Stimulated activated CD8-positive, alpha-beta memory T cell treated with anti-CD3 and anti-CD28 coated beads, Interleukin-7, amount 100 ng/mL, for 48 hours (primary cell): Measurements from ENCODE around the gene CSTA.

Experiments
- DNase-seq, 2 donors: peaks; one replicate each; pipeline ENCODE4 v3.0.0-alpha.2; 2020; ENCODE audit warnings: low read depth in 1 of 2; ENCODE audit errors: extremely low read depth in 1 of 2

The CSTA gene

GRCh38 chr3:122318620-122319019, 6.4 kb upstream of the CSTA start:
- no peak for DNase-seq

- no peak for DNase-seq
Observed at GRCh38 chr3:122322095-122323075, 2.7 kb upstream of the CSTA start.

DNA sequence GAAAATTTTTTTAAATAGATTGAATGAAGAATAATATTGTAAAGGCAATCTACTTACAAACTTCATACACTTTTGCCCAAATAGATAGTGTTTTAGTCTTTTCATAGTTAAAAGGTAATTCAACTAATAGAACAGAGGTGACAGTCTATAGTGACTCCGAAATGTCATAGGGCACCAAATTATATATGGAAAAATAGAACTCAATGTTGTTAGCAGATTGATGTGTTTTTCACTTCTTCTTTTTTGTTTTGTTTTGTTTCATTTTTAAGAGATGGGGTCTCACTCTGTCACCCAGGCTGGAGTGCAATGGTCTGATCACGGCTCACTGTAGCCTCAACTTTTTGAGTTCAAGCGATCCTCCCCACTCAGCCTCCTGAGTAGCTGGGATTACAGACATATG, 721 bp downstream of the CSTA start:
- no peak for DNase-seq

DNA sequence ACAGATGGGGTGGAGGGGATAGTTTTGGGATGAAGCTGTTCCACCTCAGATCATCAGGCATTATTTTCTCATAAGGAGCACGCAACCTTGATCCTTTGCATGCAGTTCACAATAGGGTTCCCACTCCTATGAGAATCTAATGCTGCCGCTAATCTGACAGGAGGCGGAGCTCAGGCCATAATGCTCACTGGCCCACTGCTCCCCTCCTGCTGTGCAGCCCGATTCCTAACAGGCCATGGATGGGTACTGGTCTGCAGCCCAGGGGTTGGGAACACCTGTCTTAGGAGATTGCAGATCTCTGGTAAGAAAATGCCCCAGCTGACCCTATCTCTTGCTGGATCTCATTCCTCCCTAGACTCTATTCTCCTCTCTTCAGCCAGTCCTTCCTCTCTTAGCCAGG, 6.8 kb downstream of the CSTA start:
- DNase-seq = no peak

DNA sequence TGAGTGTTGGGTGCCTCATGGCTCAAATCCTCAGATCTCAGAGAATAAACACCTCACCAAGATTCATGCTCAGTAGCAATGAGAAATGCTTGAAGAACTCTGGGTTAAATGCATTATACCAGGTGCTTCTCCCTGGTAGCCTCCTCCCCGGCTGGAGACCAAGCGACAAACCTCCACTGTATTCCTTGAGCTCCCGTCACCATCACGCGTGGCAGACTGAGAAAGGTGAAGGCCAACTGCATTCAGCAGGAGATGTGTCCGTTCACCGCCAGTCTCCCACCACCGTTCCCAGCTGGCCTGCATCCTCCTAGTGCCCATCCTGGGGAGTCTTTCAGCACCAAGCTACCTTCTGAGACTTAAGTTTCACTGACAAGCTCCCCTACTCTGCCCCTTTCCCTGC, 7.5 kb downstream of the CSTA start:
- no peak for DNase-seq

- no peak for DNase-seq
Observed at GRCh38 chr3:122342803-122343202, 17.8 kb downstream of the CSTA start.

GRCh38 chr3:122343654-122344053, 18.6 kb downstream of the CSTA start:
- DNase-seq = no peak

GRCh38 chr3:122349171-122349570, 24.1 kb downstream of the CSTA start:
- no peak for DNase-seq

DNA sequence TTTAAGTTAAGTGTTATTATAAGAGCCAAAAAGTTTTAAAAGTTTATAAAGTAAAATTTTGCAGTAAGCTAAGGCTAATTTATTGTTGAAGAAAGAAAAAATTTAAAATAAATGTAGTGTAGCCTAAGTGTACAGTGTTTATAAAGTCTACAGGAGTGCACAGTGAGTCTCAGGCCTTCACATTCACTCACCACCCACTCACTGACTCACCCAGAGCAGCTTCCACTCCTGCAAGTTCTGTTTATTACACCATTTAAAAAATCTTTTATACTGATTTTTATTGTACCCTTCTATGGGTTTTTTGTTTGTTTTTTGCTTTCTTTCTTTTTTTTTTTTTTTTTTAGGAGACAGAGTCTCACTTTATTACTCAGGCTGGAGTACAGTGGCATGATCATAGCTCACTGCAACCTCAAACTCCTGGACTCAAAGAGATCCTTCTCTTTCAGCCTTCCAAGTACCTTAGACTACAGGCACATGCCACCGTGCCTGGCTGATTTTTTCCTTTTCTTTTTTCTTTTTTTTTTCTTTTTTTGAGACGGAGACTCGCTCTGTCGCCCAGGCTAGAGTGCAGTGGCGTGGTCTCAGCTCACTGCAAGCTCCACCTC, 25.9 kb downstream of the CSTA start:
- no peak for DNase-seq

DNA sequence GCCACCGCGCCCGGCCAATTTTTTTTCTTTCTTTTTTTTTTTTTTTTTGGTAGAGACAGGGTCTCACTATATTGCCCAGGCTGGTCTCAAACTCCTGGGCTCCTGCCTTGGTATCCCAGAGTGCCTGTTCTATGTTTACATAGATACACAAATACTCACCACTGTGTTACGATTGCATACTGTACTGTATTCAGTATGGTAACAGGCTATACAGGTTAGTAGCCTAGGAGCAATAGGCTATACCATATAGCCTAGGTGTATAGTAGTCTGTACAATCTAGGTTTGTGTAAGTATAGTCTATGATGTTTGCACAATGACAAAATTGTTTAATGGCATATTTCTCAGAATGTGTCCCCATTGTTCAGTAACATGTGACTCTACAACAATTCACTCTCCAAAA, 26.6 kb downstream of the CSTA start:
- no peak for DNase-seq

DNA sequence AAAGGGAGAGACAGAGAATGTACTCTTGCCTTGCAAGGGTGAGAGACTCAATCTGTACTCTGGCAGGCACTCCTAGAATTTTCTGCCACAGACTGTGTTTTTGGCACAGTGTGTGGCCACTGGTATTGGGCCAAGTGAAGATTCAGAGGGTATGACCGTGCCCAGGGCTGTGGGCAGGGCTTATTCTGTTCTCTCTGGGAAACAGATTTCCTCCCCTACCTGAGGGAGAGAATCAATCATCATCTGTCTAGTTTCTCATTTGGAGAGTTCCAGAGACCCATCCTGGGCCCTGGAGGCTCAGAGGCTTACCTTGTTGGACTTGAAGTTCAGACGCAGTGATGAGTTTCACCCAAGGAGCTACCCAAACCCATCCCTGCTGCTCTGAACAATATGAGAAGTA, 28.2 kb downstream of the CSTA start:
- DNase-seq = no peak

DNA sequence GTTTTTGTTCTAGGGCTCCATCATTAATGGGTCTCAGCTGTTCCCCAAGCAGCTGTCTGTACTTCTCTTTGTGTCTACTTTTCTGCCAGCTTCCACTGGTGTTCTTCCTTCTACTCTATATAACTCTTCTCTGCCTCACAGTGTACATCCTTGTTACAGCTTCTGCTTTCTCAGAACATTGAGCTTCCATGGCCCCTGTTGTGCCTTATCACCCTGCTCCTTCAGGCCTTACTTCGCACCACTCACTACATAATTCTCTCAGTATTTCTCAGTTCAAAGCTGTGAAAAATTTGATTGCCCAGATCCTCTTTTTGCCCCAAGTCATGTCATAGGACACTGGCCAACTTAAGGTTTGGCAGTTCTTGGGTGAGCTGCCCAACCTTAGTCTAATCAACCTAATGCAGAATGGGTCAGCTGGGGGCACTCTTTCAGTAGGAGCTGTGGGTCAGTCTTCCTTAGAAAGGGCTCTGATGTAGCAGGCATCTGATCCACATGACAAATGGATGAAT, 28.9 kb downstream of the CSTA start:
- DNase-seq = no peak

DNA sequence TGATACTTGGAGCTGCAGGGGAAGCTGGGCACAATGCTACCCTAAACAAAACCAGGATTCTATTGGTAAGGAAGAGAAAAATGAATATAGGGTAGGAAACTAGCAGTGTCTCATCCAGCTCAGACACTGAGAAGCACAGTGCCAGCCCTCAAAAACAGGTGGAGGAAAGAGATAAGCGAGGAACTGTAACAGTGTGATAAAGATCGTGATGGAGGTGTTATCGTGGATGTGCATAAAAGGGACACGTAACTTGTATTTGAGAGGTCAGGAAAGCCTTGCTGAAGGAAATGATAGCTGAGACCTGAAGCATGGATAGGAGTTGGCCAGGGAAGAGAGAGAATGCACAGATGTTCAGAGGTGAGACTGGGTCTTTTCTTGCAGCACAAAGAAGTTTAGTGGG, 30.6 kb downstream of the CSTA start:
- DNase-seq = no peak

- no peak for DNase-seq
Observed at GRCh38 chr3:122356402-122356801, 31.4 kb downstream of the CSTA start.

DNA sequence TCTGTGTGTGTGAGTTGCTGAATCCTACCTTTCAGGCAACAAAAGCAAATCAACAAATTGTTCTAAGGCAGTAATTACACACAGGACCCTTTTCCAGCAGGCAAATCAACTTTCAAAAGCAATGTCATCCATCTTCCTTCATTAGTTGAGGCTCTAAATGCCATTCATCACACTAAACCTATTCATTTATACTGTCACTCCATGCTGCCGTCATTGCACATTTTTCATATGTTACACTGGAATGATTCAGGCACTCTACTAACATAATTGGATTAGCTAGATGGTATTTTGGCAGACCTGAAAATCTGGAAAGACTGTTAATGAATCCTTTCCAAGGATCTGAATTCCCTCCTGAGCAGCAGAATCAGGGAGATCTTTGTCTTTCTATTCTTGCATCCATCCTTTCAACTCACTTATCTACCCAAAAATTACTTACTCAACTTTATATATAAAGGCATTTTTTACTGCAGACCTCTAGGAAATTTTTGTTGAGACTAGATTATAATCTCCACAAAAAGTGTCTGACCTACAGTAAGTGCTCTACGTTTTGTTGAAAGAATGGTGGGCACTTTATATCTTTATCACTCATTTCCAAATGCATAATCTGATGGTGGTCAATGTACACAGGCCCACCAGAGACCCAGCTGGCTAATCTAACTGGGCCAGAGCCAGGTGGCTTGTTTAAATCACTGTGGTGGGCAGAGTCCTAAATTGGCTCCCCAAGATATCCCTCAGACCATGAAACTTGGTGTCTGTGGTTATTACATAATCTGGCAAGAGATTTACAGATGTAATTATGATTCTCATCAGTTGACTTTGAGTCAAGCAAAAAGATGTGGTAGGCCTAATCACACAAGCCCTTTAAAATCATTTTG, 33.0 kb downstream of the CSTA start:
- no peak for DNase-seq

- no peak for DNase-seq
Observed at GRCh38 chr3:122358703-122359032, 33.6 kb downstream of the CSTA start.

DNA sequence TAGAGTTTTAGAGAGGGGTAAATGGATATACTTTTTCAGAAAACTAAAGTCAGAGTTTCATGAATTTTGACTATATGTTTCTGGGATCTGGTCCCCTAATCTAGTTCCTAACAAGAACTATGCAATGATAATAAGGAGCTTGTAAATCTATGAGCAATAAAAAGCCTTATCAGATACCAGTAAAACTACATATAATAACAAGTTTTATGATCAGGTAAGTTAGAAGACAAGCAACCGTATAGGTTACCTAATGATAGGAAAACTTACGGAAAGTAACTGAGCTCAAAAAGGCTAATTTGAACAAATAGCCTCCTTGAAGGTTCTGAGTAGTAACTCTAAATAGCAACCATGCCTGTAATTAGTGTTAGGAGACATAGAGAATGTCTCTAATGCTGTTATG, 37.0 kb downstream of the CSTA start:
- DNase-seq = no peak

- no peak for DNase-seq
Observed at GRCh38 chr3:122364490-122364889, 39.4 kb downstream of the CSTA start.

- no peak for DNase-seq
Observed at GRCh38 chr3:122365073-122365472, 40.0 kb downstream of the CSTA start.

- peak in 1 of 2 donors; percentile 16 for DNase-seq
Observed at GRCh38 chr3:122365582-122366378, 40.7 kb downstream of the CSTA start.

DNA sequence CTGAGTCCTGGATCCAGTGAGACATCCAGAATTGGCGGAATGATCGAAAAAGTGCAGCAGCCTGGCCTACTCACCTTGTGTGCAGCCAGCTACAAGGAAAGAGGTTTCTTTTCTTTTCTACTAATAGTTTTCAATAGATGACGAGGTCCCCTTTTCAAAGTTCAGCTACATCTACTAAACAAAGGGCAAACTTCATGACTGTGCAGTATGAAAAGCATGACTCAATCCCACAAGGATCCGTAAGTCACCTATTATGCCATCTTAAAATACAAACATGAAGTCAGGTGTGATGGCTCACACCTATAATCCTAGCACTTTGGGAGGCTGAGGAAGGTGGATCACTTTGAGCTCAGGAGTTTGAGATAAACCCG, 41.3 kb downstream of the CSTA start:
- no peak for DNase-seq
